ENCODE data around the gene ADAM15.

The ADAM15 gene

DNA sequence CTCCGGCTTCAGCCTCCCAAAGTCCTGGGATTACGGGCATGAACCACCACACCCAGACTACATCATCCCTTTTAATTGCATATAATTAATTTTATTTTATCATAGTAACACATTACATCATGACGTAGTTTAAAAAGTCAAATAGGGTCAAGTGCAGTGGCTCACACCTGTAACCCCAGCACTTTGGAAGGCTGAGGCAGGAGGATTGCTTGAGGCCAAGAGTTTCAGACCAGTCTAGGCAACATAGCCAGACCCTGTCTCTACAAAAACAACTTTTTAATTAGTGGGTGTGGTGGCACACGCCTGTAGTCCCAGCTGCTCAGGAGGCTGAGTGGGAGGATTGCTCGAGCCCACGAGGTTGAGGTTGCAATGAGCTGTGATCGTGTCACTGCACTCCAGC lies 48.2 kb downstream of the ADAM15 start:
- ChIA-PET POLR2A (no interaction called here), CTCF (interaction anchor here (0.9 to 13.8 kb wide), 4 partner anchors 9 to 82 kb away, joined by 3 to 439 read pairs (median 4); partner anchors contain the start of genes KRTCAP2 and TRIM46)
- TF ChIP-seq, protein P1, sequence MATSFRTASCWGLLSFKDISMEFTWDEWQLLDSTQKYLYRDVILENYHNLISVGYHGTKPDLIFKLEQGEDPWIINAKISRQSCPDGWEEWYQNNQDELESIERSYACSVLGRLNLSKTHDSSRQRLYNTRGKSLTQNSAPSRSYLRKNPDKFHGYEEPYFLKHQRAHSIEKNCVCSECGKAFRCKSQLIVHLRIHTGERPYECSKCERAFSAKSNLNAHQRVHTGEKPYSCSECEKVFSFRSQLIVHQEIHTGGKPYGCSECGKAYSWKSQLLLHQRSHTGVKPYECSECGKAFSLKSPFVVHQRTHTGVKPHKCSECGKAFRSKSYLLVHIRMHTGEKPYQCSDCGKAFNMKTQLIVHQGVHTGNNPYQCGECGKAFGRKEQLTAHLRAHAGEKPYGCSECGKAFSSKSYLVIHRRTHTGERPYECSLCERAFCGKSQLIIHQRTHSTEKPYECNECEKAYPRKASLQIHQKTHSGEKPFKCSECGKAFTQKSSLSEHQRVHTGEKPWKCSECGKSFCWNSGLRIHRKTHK (tag by site-specific recombination; IDR thresholded peaks at IDR 0.05), result no peak
- TF ChIP-seq SP7 (tag by site-specific recombination; IDR thresholded peaks at IDR 0.05) (peak; percentile 78), SCRT1 (tag by site-specific recombination; IDR thresholded peaks at IDR 0.05; ENCODE audit: borderline replicate concordance) (peak; percentile 41; the same call in 1 of the 2 replicates), ZNF701 (tag by site-specific recombination; IDR thresholded peaks at IDR 0.05) (no peak), ATF2 (tag by site-specific recombination; IDR thresholded peaks at IDR 0.05; ENCODE audit: low read depth) (peak; percentile 42), KLF1 (tag by site-specific recombination; IDR thresholded peaks at IDR 0.05) (peak; percentile 94), ZBTB11 (tag by site-specific recombination; conservative IDR thresholded peaks at IDR 0.05; ENCODE audit: low read depth) (no peak), ZNF629 (tag by site-specific recombination; IDR thresholded peaks at IDR 0.05) (peak; percentile 32; the same call in 1 of the 2 replicates), ZNF791 (tag by site-specific recombination; IDR thresholded peaks at IDR 0.05) (no peak), ZNF18 (tag by site-specific recombination; IDR thresholded peaks at IDR 0.05) (no peak), ZNF596 (tag by site-specific recombination; IDR thresholded peaks at IDR 0.05) (no peak), ZBTB48 (tag by site-specific recombination; IDR thresholded peaks at IDR 0.05) (no peak), KLF17 (tag by site-specific recombination; IDR thresholded peaks at IDR 0.05) (peak; percentile 86; the same call in 1 of the 2 replicates), ZNF148 (tag by site-specific recombination; IDR thresholded peaks at IDR 0.05; ENCODE audit: borderline replicate concordance) (no peak), SCRT2 (tag by site-specific recombination; IDR thresholded peaks at IDR 0.05) (0 out of 2 replicates have a peak, but pooled peaks have one; percentile 21), ZFHX2 (tag by site-specific recombination; conservative IDR thresholded peaks at IDR 0.05) (peak; percentile 66), EGR2 (tag by site-specific recombination; IDR thresholded peaks at IDR 0.05; ENCODE audit: low read depth) (peak; percentile 71), FEZF1 (tag by site-specific recombination; IDR thresholded peaks at IDR 0.05) (no peak), ZNF664 (tag by site-specific recombination; IDR thresholded peaks at IDR 0.05) (no peak), ZFP41 (tag by site-specific recombination; IDR thresholded peaks at IDR 0.05; ENCODE audit: borderline replicate concordance) (no peak)
- TF ChIP-seq, protein P2, sequence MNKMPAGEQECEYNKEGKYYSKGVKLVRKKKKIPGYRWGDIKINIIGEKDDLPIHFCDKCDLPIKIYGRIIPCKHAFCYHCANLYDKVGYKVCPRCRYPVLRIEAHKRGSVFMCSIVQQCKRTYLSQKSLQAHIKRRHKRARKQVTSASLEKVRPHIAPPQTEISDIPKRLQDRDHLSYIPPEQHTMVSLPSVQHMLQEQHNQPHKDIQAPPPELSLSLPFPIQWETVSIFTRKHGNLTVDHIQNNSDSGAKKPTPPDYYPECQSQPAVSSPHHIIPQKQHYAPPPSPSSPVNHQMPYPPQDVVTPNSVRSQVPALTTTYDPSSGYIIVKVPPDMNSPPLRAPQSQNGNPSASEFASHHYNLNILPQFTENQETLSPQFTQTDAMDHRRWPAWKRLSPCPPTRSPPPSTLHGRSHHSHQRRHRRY (tag by site-specific recombination; IDR thresholded peaks at IDR 0.05), result no peak
- no peaks in the 10 kb centered on the region for H3K36me3 ChIP-seq (ENCODE audit: control insufficient read depth in 2 of 2, insufficient read depth in 1 of 2, low read length in 2 of 2)
- no peak overlapping the region for H3K4me3 ChIP-seq (ENCODE audit: low read depth, low read length)
- H3K27ac ChIP-seq (ENCODE audit: extremely low read depth, low read depth, low read length), result no peak overlapping the region
- H3K9me3 ChIP-seq (ENCODE audit: control insufficient read depth, insufficient read depth, low read depth, low read length), result no peaks in the 10 kb centered on the region
- H3K4me1 ChIP-seq (ENCODE audit: control insufficient read depth, insufficient read depth, low read length), result 0 out of 2 replicates have a peak, but pooled peaks cover 3% of the 10 kb centered on the region

Data from HEK293 (cell line).